Measurements from ENCODE around the gene GRAMD1C.
A peak's percentile ranks its signal among the peaks of the same experiment; 100 is the strongest.

The GRAMD1C gene

DNA sequence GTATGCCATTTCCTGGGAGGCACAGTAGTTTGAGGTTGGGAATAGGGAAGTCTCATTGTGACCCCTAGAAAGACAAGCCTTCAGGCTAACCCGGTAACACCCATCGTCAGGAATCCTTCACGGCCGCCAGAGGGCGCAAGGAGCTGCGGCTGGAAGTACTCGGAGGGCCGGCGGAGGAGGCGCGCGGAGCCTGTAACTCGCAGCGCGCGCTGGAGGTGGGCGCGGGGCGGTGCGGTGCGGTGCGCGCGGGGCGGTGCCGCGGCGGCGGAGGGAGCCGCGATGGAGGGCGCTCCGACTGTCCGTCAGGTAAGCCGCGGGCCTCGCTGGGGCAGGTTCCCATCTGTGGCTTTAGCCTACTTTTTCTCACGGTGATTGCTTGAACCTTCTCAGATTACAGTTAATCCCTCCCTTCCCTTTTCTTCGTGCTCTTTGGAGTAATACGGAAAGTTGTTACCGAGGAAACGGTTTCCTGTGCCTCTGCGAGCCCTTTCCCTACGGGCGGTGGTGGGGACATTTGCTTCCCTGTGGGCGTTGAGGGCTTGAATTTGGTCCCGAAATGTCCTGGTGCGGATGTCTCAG lies at the start of gene GRAMD1C:
Gene GRAMD1C, plus strand, starts transcription at position 158 of the 579 bp plus-strand sequence. Its CDS starts 122 bp downstream, at position 280.
- no peaks in the 10 kb centered on the region for H3K27me3 Mint-ChIP-seq
- peak within 1 kb of the TSS; percentile 86 for H3K4me3 Mint-ChIP-seq
- ATAC-seq = peak; percentile 96

DNA sequence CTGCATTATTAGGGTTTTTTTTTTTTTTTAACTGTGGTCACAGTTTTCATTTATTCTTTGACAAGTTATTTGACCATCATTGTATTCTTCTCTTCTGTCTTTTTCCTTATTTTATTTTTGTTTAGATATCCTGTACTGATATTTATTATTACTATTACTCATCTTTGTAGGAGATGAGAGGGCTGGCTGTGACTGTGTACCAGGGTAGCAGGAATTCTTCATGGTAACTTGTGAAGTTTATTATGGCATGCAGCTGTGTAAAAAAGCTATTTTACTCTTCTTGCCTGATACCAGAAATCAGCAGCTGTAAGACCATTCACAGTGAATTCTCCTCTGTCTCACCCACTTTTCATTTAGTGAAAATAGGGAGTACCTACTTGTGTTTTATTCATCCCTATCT lies 47.2 kb upstream of the GRAMD1C start:
- no peak overlapping the region for H3K4me3 Mint-ChIP-seq
- H3K4me1 Mint-ChIP-seq = no peaks in the 10 kb centered on the region
- peak overlapping the region; percentile 7 for H3K27ac Mint-ChIP-seq
- ATAC-seq = no peak
- H3K9me3 Mint-ChIP-seq = no peaks in the 10 kb centered on the region
- peaks cover 59% of the 10 kb centered on the region for H3K36me3 Mint-ChIP-seq
- no peaks in the 10 kb centered on the region for H3K27me3 Mint-ChIP-seq

More for the DNA sequence above, at the start of gene GRAMD1C:
- Mint-ChIP-seq H3K9me3 (no peaks in the 10 kb centered on the region), H3K36me3 (no peaks in the 10 kb centered on the region), H3K27ac (peak within 1 kb of the TSS; percentile 84), H3K4me1 (peaks cover 33% of the 10 kb centered on the region)

DNA sequence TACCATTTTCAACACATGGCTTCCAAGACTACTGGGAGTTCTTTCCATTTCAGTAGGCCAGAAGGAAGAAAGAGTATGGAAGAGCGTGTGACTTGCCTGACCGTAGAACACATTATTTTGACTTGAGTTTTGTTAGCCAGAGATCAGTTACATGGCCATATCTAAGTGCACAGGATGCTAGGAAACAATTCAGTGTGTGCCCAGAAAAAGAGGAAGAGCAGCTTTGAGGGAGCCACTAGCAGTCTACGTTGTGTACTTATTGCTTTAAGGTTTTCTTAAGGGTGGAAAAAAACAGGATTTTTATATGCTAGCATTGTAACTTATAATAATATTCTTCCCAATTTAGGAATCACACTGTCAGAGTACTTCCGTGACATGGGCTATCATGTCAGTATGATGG lies 44.1 kb upstream of the GRAMD1C start:
- no peak for ATAC-seq
- Mint-ChIP-seq H3K27me3 (no peaks in the 10 kb centered on the region), H3K9me3 (no peaks in the 10 kb centered on the region), H3K4me1 (no peaks in the 10 kb centered on the region), H3K36me3 (peaks cover 40% of the 10 kb centered on the region), H3K27ac (no peak overlapping the region), H3K4me3 (no peak overlapping the region)

DNA sequence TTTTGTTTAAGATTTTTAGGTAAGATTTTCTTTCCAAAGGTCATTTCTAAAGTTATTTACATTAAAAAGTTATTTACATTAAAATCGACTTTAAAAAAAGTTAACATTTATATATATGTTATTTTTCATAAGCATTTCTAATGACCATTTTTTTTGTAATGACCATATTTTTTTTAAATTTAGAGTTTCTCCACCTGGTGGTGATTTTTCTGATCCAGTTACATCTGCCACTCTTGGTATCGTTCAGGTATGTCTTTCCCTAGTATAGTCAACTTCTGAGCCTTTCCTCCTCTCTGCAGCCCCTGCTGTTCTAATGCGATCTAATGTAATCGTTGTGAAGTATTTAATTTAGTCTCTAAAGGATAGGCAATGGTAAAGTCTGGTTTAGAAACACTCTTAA lies 42.9 kb upstream of the GRAMD1C start:
- Mint-ChIP-seq H3K4me1 (no peaks in the 10 kb centered on the region), H3K27me3 (no peaks in the 10 kb centered on the region), H3K27ac (no peak overlapping the region), H3K36me3 (peaks cover 47% of the 10 kb centered on the region), H3K9me3 (no peaks in the 10 kb centered on the region), H3K4me3 (no peak overlapping the region)
- ATAC-seq = no peak

DNA sequence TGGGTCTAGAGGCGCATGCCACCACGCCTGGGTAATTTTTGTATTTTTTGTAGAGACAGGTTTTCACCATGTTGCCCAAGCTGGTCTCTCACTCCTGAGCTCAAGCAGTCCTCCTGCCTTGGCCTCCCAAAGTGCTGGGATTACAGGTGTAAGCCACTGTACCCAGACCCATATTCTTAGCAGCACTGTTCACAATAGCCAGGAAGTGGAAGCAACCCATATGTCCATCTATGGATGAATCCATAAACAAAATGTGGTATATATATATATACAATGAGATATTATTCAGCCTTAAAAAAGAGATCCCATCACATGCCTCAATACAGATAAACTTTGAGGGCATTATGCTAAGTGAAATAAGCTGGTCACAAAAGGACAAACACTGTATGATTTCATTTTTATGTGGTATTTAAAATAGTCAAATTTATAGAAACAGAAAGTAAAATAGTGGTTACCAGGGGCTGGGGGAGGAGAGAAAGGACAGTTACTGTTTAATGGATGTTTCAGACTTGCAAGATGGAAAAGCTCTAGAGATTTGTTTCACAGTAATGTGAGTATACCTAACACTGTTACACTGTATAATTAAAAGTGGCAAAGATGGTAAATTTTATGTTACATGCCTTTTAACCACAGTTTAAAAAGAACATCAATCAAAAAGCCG lies 35.7 kb upstream of the GRAMD1C start:
- no peak overlapping the region for H3K4me3 Mint-ChIP-seq
- no peaks in the 10 kb centered on the region for H3K27me3 Mint-ChIP-seq
- no peak for ATAC-seq
- H3K27ac Mint-ChIP-seq = peak overlapping the region; percentile 72
- peaks cover 17% of the 10 kb centered on the region for H3K4me1 Mint-ChIP-seq
- no peaks in the 10 kb centered on the region for H3K9me3 Mint-ChIP-seq
- peaks cover 64% of the 10 kb centered on the region for H3K36me3 Mint-ChIP-seq

DNA sequence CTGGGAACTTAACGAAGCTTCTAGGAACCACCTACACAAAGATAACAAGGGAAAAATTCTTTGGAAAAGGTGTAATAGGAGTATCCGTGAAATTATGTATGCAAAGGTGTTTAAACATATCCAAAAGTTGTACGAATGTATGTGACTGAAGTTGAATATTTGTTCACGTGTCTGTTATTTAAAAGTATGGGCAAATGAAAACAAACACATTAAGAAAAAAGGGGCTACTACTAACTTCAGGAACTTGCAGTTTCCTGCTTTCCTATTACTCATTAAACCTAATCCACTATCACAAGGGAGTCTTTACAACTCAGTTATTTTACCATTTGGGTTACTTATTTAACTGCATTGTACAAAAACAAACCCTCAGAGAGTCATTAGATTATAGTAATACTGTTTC lies 33.9 kb upstream of the GRAMD1C start:
- Mint-ChIP-seq H3K4me1 (peaks cover 17% of the 10 kb centered on the region), H3K4me3 (no peak overlapping the region), H3K36me3 (peaks cover 63% of the 10 kb centered on the region), H3K27ac (peak overlapping the region; percentile 72), H3K27me3 (no peaks in the 10 kb centered on the region), H3K9me3 (no peaks in the 10 kb centered on the region)
- ATAC-seq = no peak

DNA sequence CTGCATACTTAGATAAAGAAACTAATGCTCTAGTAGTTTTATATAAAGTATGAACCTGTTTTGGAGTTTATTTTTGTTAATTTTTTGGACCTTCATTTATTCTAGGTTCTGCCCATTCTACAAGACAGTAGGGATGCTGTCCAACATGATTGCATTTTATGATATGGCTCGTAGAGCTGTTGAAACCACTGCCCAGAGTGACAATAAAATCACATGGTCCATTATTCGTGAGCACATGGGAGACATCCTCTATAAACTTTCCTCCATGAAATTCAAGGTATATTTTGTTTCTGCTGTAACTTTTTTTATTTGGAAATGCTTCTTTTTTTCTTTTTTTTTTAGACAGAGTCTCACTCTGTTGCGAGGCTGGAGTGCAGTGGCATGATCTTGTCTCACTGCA lies 33.3 kb upstream of the GRAMD1C start:
- peaks cover 17% of the 10 kb centered on the region for H3K4me1 Mint-ChIP-seq
- H3K4me3 Mint-ChIP-seq = no peak overlapping the region
- H3K27ac Mint-ChIP-seq = no peak overlapping the region
- no peaks in the 10 kb centered on the region for H3K27me3 Mint-ChIP-seq
- H3K36me3 Mint-ChIP-seq = peaks cover 59% of the 10 kb centered on the region
- no peaks in the 10 kb centered on the region for H3K9me3 Mint-ChIP-seq
- ATAC-seq = no peak

DNA sequence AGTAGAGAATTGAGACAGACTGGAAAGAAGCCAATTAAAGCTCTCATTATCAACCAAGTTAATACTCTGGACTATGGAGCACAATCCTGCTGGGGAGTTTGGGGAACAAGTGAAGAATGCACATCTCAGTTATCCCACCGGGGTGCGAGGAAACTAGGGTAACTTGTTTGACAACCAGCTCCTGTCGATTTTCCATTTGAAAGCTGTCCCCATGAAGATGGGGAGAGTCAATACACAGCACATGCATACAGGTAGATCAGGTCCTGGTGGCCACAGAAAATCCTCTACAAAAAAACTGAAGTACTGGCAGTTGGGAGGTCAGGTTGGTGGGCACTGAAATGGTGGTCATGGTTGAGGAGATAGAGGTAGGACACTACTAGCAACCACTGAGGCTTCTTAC lies 25.7 kb upstream of the GRAMD1C start:
- ATAC-seq = no peak
- Mint-ChIP-seq H3K4me1 (no peaks in the 10 kb centered on the region), H3K9me3 (no peaks in the 10 kb centered on the region), H3K4me3 (no peak overlapping the region), H3K27me3 (no peaks in the 10 kb centered on the region), H3K36me3 (peaks cover 23% of the 10 kb centered on the region), H3K27ac (no peak overlapping the region)

DNA sequence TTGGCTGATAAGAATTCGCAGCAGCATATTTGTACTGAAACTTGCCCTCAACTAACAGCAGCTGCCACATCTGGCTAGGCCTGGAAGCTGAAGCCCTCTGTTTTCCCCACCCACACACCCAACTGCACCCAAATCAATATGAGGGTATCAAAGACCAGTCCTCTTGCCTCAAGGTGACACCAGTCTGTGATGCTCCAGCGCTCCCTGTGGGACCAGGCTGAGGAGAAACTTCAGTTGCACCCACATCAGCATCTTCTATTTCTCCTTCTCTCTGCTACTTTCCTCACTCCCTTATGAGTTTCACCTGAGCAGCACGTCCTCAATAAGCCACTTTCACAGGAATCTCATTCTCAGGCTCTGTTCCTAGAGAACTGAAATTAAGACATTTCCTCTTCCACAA lies 18.7 kb upstream of the GRAMD1C start:
- Mint-ChIP-seq H3K4me1 (peaks cover 10% of the 10 kb centered on the region), H3K4me3 (no peak overlapping the region), H3K27me3 (no peaks in the 10 kb centered on the region), H3K27ac (peak overlapping the region; percentile 52), H3K9me3 (no peaks in the 10 kb centered on the region), H3K36me3 (no peaks in the 10 kb centered on the region)
- no peak for ATAC-seq

DNA sequence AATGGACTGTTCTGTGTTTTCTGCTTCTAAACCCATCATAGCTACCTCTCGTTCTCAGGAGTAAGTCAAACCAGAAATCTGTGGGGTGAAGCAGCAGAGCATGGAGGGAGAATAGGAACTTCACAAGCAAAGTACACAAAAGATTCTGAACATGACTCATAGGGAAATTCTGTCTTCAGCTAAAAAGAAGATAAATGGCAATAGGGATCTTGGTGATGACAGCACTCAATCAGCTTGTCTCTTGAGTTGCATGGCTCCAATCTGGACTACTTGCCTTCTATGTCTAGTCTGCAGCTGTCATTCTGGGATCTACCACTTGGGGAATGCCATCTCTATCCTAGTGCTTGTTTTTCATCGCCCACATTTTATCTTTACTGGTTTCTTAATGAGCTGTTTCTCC lies 13.5 kb upstream of the GRAMD1C start:
- peak; percentile 93 for ATAC-seq
- Mint-ChIP-seq H3K36me3 (no peaks in the 10 kb centered on the region), H3K27ac (peak overlapping the region; percentile 84), H3K27me3 (no peaks in the 10 kb centered on the region), H3K4me3 (peak overlapping the region; percentile 36), H3K4me1 (peaks cover 46% of the 10 kb centered on the region), H3K9me3 (peaks cover 4% of the 10 kb centered on the region)

DNA sequence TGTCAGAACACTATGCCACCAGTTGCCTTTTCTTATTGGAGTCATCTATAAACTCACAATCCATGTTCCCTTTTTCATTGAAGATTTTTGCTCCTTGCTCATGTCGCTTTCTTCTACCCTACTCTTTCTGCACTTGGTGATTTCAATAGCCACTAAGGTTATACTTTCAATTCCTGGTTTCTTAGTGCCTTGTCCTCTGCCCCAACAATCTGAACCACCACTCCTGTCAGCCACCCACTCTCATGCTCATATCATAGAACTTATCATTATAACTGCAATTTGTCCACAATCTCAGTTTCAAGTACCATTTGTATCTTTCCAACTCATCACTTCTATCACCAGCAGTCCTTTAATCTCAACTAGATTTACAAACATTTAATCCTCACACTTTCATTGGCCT lies 10.0 kb upstream of the GRAMD1C start:
- no peaks in the 10 kb centered on the region for H3K27me3 Mint-ChIP-seq
- H3K4me1 Mint-ChIP-seq = peaks cover 76% of the 10 kb centered on the region
- peaks cover 6% of the 10 kb centered on the region for H3K9me3 Mint-ChIP-seq
- H3K36me3 Mint-ChIP-seq = peaks cover 5% of the 10 kb centered on the region
- peak overlapping the region; percentile 14 for H3K27ac Mint-ChIP-seq
- no peak overlapping the region for H3K4me3 Mint-ChIP-seq
- peak; percentile 48 for ATAC-seq

DNA sequence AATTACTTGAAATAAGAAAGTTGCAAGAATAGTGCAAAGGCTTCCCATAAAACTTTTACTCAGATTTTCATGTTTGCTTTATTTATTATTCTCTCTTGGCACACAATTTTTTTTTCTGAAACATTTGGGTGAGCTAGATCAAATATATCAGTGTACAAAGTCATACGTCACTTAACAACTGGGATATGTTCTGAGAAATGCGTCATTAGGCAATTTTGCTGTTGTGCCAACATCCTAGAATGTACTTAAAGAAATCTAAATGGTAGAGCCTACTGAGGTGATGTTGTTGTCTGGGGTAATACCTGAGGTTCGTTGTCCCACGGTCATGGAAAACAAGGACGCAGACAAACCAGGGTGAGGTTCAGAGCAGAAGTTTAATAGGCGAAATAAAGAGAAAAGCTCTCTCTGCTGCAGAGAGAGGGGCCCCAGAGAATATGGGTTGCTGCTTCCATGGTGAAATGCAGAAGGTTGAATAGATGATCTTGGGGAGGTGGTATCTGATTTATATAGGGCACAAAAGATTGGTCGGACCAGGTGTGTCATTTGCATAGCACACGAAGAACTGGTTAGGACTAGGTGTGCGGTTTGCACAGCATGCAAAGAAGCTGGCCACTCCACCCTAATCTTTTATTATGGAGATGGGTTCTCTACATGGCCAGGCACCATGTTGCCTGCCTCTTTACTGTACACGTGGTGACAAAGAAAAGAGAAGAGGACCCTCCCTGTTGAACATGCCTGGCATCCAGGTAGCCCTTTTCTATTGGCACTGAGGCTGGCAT lies 8.8 kb upstream of the GRAMD1C start:
- H3K27ac Mint-ChIP-seq = peak overlapping the region; percentile 82
- H3K4me1 Mint-ChIP-seq = peaks cover 71% of the 10 kb centered on the region
- no peaks in the 10 kb centered on the region for H3K27me3 Mint-ChIP-seq
- peak overlapping the region; percentile 38 for H3K4me3 Mint-ChIP-seq
- peak; percentile 83 for ATAC-seq
- peaks cover 6% of the 10 kb centered on the region for H3K9me3 Mint-ChIP-seq
- H3K36me3 Mint-ChIP-seq = peaks cover 5% of the 10 kb centered on the region

DNA sequence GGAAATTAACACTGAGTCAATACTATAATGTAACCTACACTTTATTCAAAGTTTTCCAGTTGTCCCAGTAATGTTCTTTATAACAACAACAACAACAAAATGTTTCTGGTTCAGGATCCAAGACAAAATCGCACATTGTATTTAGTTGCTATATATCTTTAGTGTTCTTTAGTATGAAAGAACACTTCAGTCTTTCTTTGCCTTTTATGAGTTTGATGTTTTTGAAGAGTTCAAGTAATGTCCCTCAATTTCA lies 7.6 kb upstream of the GRAMD1C start:
- Mint-ChIP-seq H3K36me3 (peaks cover 5% of the 10 kb centered on the region), H3K27ac (peak overlapping the region; percentile 82), H3K4me1 (peaks cover 67% of the 10 kb centered on the region), H3K27me3 (no peaks in the 10 kb centered on the region), H3K4me3 (no peak overlapping the region), H3K9me3 (peaks cover 6% of the 10 kb centered on the region)
- no peak for ATAC-seq

DNA sequence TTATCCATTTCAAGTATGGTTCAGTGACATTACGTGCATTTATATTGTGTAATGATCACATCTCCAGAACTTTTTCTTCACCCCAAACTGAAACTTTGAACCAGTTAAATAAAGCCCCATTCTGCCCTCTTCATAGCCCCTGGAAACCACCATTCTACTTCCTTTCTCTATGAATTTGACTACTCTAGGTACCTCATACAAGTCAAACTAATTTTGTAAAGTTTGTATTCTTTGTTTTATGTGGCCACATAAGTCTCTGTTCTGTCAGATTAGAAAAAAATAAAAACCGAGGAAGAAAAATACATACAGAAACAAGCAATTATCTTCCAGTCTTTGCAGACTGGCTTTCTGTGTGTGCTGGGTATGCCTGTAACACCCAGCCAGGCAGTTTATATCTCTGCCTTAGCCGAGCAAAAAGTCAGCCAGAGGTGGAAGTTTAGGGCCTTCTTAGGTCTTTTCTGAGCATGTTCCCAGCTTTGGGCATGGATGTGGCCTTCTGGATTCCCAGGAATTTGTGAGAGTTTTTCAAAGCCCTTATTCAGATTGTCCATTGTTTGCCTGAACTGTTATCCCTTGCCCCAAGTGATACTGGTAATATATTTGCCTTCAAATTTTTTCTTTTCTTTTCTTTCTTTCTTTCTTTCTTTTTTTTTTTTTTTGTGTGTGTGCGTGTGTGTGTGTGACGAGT lies 6.0 kb upstream of the GRAMD1C start:
- no peak for ATAC-seq
- Mint-ChIP-seq H3K4me3 (no peak overlapping the region), H3K4me1 (peaks cover 69% of the 10 kb centered on the region), H3K9me3 (peaks cover 6% of the 10 kb centered on the region), H3K27me3 (no peaks in the 10 kb centered on the region), H3K36me3 (peaks cover 5% of the 10 kb centered on the region), H3K27ac (peak overlapping the region; percentile 82)

DNA sequence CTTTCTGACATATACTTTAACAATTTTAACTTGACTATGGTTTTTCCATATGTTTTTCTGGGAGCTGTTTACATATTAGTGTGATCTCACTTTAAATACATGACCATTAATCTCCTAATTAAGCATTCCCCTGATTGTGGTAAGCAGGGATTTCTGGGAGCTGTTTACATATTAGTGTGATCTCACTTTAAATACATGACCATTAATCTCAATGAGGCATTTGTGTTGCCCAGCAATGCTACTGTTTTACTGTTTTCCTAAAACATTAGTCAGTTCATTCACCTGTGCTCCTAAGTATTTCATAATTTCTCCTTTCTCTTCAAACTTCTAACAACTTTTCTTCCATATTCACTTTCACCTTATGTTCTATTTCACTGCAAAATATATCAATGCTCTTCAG lies 3.6 kb upstream of the GRAMD1C start:
- H3K9me3 Mint-ChIP-seq = peaks cover 2% of the 10 kb centered on the region
- H3K36me3 Mint-ChIP-seq = peaks cover 5% of the 10 kb centered on the region
- H3K4me1 Mint-ChIP-seq = peaks cover 60% of the 10 kb centered on the region
- no peak overlapping the region for H3K4me3 Mint-ChIP-seq
- H3K27ac Mint-ChIP-seq = peak overlapping the region; percentile 8
- ATAC-seq = no peak
- no peaks in the 10 kb centered on the region for H3K27me3 Mint-ChIP-seq
